Non-pigmented ciliary epithelial cell (primary cell): ENCODE results near the gene VTA1.

Source experiments
- DNase-seq: peaks from one replicate; pipeline ENCODE4 v3.0.0-alpha.2; 2010; ENCODE audit warnings: low read depth

Gene VTA1

DNA sequence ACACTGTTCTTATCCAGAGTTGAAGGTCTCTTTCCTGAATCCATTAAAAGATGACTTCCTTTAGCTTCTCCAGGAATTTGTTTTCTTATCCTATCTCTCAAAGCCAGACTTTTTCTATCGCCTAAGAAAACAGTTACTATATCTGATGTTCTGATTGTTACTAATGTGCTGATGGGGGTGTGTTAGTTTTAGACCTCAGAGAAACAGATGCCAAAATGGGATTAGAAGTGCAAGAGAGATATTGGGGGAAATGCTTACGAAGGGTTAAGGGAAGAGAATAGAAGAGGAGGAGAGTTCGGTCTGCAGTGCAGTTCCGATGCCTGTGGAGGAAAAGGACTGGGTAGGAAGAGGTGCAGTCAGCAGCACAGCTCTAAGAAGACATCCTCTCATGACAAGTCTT lies 119.0 kb downstream of the VTA1 start:
- no peak for DNase-seq

DNA sequence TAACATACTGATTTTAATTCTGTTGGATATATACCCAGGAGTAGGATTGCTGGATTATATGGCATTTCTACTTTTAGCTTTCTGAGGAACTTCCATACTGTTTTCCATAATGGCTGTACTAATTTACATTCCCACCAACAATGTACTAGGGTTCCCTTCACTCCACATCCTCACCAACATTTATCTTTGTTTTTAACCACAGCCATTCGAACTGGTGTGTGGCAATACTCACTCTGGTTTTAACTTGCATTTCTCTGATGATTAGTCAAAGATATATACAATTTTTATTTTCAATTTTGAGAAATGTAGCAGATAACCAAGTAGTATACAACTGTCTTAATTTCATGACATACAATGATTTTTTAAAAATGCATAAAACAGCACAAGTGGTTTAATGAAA lies 124.4 kb downstream of the VTA1 start:
- DNase-seq = no peak
